Parathyroid adenoma (tissue), 2 donors: Measurements from ENCODE around the gene CAMLG.
"Not testable (repeated sequence)": the region's sequence is repeated elsewhere in the genome, so short reads cannot be mapped to it uniquely, and the experiment has no call there.

Source experiments
- H2AFZ ChIP-seq: fragments of 300-600 bp; sonication (generic); one replicate; pipeline ENCODE4 v1.7.0; 2017; ENCODE audit warnings: antibody characterized with exemption, mild to moderate bottlenecking
- H3K27ac ChIP-seq: fragments of 300-600 bp; sonication (generic); one replicate; pipeline ENCODE4 v1.7.0; 2017
- H3K27me3 ChIP-seq: fragments of 300-600 bp; sonication (generic); one replicate; pipeline ENCODE4 v1.7.0; 2017; ENCODE audit warnings: low read length; ENCODE audit not compliant: control insufficient read depth, insufficient read depth
- H3K36me3 ChIP-seq: fragments of 300-600 bp; sonication (generic); one replicate; pipeline ENCODE4 v1.7.0; 2017; ENCODE audit warnings: low read length; ENCODE audit not compliant: control insufficient read depth, insufficient read depth
- H3K4me1 ChIP-seq: fragments of 300-600 bp; sonication (generic); one replicate; pipeline ENCODE4 v1.7.0; 2017; ENCODE audit warnings: control low read depth
- H3K4me2 ChIP-seq: fragments of 300-600 bp; sonication (generic); one replicate; pipeline ENCODE4 v1.7.0; 2017; ENCODE audit warnings: low read length
- H3K4me3 ChIP-seq: fragments of 300-600 bp; sonication (generic); one replicate; pipeline ENCODE4 v1.7.0; 2017; ENCODE audit warnings: low read depth, low read length
- H3K79me2 ChIP-seq: fragments of 300-600 bp; sonication (generic); one replicate; pipeline ENCODE4 v1.7.0; 2017; ENCODE audit warnings: control low read depth
- H3K9ac ChIP-seq: fragments of 300-600 bp; sonication (generic); one replicate; pipeline ENCODE4 v1.7.0; 2017; ENCODE audit warnings: mild to moderate bottlenecking
- H3K9me3 ChIP-seq: fragments of 300-600 bp; sonication (generic); one replicate; pipeline ENCODE4 v1.7.0; 2017; ENCODE audit warnings: low read length; ENCODE audit not compliant: control insufficient read depth
- TF ChIP-seq, protein P1 (sequence below): fragments of 300-600 bp; sonication (generic); IDR thresholded peaks from one replicate; pipeline ENCODE4 v1.7.0; 2017; ENCODE audit warnings: antibody characterized with exemption, mild to moderate bottlenecking
- donor health status: primary hyperparathyroidism.

CAMLG gene

DNA sequence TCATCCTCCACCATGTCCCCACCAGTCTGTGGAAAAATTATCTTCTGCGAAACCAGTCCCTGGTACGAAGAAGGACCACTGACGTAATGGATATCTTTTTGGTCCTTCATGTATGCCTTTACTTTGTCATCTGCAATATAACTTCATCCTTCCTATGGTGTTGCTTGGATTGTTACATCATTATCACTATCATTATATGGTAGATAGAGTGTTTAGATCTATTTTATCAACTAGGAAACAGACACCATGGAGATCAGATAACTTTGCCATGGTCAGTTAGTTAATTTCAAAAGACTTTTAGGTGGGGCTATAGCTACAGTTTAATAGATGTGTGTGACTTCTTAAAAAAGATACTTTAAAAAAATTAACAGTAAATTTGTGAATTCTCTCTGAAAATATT, 23.8 kb upstream of the CAMLG start:
- H3K4me1 ChIP-seq = no peaks in the 10 kb centered on the region
- no peak overlapping the region for H3K4me3 ChIP-seq
- no peak overlapping the region for H3K9ac ChIP-seq
- H3K9me3 ChIP-seq = no peaks in the 10 kb centered on the region
- H3K27me3 ChIP-seq = no peaks in the 10 kb centered on the region
- no peak overlapping the region for H3K27ac ChIP-seq
- no peak overlapping the region for H3K4me2 ChIP-seq
- TF ChIP-seq, protein P1, sequence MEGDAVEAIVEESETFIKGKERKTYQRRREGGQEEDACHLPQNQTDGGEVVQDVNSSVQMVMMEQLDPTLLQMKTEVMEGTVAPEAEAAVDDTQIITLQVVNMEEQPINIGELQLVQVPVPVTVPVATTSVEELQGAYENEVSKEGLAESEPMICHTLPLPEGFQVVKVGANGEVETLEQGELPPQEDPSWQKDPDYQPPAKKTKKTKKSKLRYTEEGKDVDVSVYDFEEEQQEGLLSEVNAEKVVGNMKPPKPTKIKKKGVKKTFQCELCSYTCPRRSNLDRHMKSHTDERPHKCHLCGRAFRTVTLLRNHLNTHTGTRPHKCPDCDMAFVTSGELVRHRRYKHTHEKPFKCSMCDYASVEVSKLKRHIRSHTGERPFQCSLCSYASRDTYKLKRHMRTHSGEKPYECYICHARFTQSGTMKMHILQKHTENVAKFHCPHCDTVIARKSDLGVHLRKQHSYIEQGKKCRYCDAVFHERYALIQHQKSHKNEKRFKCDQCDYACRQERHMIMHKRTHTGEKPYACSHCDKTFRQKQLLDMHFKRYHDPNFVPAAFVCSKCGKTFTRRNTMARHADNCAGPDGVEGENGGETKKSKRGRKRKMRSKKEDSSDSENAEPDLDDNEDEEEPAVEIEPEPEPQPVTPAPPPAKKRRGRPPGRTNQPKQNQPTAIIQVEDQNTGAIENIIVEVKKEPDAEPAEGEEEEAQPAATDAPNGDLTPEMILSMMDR = no peak
- no peak overlapping the region for H2AFZ ChIP-seq
- no peaks in the 10 kb centered on the region for H3K36me3 ChIP-seq
- H3K79me2 ChIP-seq = no peaks in the 10 kb centered on the region

GRCh38 chr5:134715466-134715865, 22.9 kb upstream of the CAMLG start:
- H2AFZ ChIP-seq, H3K9me3 ChIP-seq, H3K4me2 ChIP-seq, H3K79me2 ChIP-seq, H3K4me3 ChIP-seq, H3K27me3 ChIP-seq, H3K9ac ChIP-seq, H3K36me3 ChIP-seq, H3K4me1 ChIP-seq, H3K27ac ChIP-seq: not testable (repeated sequence)

GRCh38 chr5:134724872-134725271, 13.5 kb upstream of the CAMLG start:
- Histone ChIP-seq H2AFZ (no peak overlapping the region), H3K27ac (no peak overlapping the region), H3K4me3 (no peak overlapping the region), H3K79me2 (no peaks in the 10 kb centered on the region), H3K36me3 (no peaks in the 10 kb centered on the region), H3K9me3 (no peaks in the 10 kb centered on the region), H3K4me2 (no peak overlapping the region), H3K27me3 (no peaks in the 10 kb centered on the region), H3K4me1 (no peaks in the 10 kb centered on the region), H3K9ac (no peak overlapping the region)
- TF ChIP-seq, protein P1 = no peak

- Histone ChIP-seq H3K9ac (no peak overlapping the region), H3K79me2 (no peaks in the 10 kb centered on the region), H2AFZ (no peak overlapping the region), H3K4me3 (no peak overlapping the region), H3K27ac (no peak overlapping the region), H3K4me1 (no peaks in the 10 kb centered on the region), H3K36me3 (no peaks in the 10 kb centered on the region), H3K9me3 (no peaks in the 10 kb centered on the region), H3K27me3 (no peaks in the 10 kb centered on the region), H3K4me2 (no peak overlapping the region)
- TF ChIP-seq, protein P1 = no peak
These were observed 5.5 kb upstream of the CAMLG start for GRCh38 chr5:134732819-134733218.

DNA sequence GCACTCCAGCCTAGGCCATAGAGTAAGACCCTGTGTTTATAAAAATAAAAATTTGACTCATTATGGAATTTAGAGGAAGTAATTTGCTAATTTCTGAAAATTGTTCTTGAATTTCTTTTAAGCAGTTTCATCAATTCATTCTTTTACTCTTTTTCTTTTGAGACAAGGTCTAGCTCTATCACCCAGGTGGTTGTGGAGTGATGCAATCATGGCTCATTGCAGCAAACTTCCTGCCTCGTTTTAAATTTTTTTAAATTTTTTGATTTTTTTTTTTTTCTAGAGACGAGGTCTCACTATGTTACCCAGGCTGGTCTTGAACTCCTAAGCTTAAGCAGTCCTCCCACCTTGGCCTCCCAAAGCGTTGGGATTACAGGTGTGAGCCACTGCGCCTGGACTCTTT, 3.1 kb upstream of the CAMLG start:
- H3K27me3 ChIP-seq = no peaks in the 10 kb centered on the region
- H3K4me3 ChIP-seq = no peak overlapping the region
- H3K27ac ChIP-seq = no peak overlapping the region
- H2AFZ ChIP-seq = no peak overlapping the region
- H3K9ac ChIP-seq = no peak overlapping the region
- H3K4me1 ChIP-seq = peaks cover 7% of the 10 kb centered on the region
- H3K4me2 ChIP-seq = no peak overlapping the region
- H3K36me3 ChIP-seq = no peaks in the 10 kb centered on the region
- H3K79me2 ChIP-seq = peaks cover 6% of the 10 kb centered on the region
- TF ChIP-seq, protein P1 = no peak
- H3K9me3 ChIP-seq = no peaks in the 10 kb centered on the region
